ENCODE data around the gene HMG20B.

Gene HMG20B

DNA sequence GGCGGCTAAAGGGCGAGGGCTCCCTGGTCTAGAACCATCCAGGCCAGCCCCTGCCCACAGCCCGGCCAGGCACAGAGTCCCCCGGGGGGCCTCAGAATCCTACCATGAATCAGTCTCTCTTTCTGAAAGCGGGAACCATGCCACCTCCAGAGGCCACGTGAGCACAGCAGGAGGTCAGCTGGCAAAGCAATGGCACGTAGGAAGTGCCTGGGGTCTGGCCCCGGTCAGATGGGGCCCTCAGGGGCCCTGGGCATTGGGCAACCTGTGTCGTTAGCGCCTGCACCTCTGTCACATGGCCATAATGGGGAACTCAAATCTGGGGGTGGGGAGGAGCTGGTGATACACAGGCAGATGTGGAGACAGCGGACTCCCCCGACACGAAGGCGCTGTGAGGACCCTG, 24.1 kb upstream of the HMG20B start:
- Histone ChIP-seq H3K9me3 (ENCODE audit: control insufficient read depth, low read length) (no peaks in the 10 kb centered on the region), H3K4ac (ENCODE audit: low read depth in 1 of 2, low read length in 2 of 2) (no peak overlapping the region), H3K27ac (ENCODE audit: low read length, poor library complexity, severe bottlenecking) (no peak overlapping the region), H2BK15ac (ENCODE audit: low read depth, poor library complexity, severe bottlenecking) (no peak overlapping the region), H3K18ac (ENCODE audit: low read depth in 1 of 2, low read length in 2 of 2) (no peak overlapping the region), H3K4me1 (ENCODE audit: control insufficient read depth, insufficient read depth, low read depth, low read length) (peaks cover 27% of the 10 kb centered on the region), H4K91ac (ENCODE audit: low read length) (no peak overlapping the region), H3K36me3 (ENCODE audit: control insufficient read depth in 1 of 2, insufficient read depth in 2 of 2, low read depth in 1 of 2, low read length in 2 of 2) (peaks cover 27 to 77% of the 10 kb centered on the region in 2 experiments), H3K23ac (ENCODE audit: low read length in 2 of 2) (no peak overlapping the region), H3K4me2 (ENCODE audit: low read length, poor library complexity, severe bottlenecking) (no peak overlapping the region), H2BK120ac (ENCODE audit: low read depth, low read length) (no peak overlapping the region), H3K4me3 (ENCODE audit: insufficient read depth in 1 of 2, low read depth in 1 of 2, low read length in 2 of 2) (no peak overlapping the region), H2AFZ (ENCODE audit: low read depth, low read length) (no peak overlapping the region), H3K27me3 (ENCODE audit: control insufficient read depth in 1 of 2, insufficient read depth in 1 of 2, low read length in 2 of 2) (no peaks in the 10 kb centered on the region), H4K8ac (ENCODE audit: low read length) (no peak overlapping the region), H3K14ac (ENCODE audit: low read length in 2 of 2) (no peak overlapping the region), H2AK5ac (ENCODE audit: low read length, severe bottlenecking) (no peak overlapping the region), H2BK5ac (ENCODE audit: low read depth, low read length, poor library complexity, severe bottlenecking) (no peak overlapping the region), H2BK12ac (ENCODE audit: low read length in 2 of 2) (no peak overlapping the region), H3K9ac (ENCODE audit: low read length) (no peak overlapping the region), H3K79me1 (replicated peaks; ENCODE audit: low read length, poor library complexity, severe bottlenecking) (peaks cover 27% of the 10 kb centered on the region)
- no peak for DNase-seq
- WGBS, result 92% methylated on average over 14 of the region's 14 CpGs

- 95% methylated on average over 6 of the region's 10 CpGs for WGBS
- Histone ChIP-seq H3K36me3 (ENCODE audit: control insufficient read depth in 1 of 2, insufficient read depth in 2 of 2, low read depth in 1 of 2, low read length in 2 of 2) (peaks cover 27 to 65% of the 10 kb centered on the region in 2 experiments), H3K4me1 (ENCODE audit: control insufficient read depth, insufficient read depth, low read depth, low read length) (peaks cover 36% of the 10 kb centered on the region)
Observed at GRCh38 chr19:3549816-3550215, 22.9 kb upstream of the HMG20B start.

GRCh38 chr19:3550947-3551791, 21.6 kb upstream of the HMG20B start:
- Histone ChIP-seq H3K27ac (ENCODE audit: low read length, poor library complexity, severe bottlenecking) (no peak overlapping the region), H2BK12ac (ENCODE audit: low read length in 2 of 2) (no peak overlapping the region), H2BK5ac (ENCODE audit: low read depth, low read length, poor library complexity, severe bottlenecking) (no peak overlapping the region), H3K9me3 (ENCODE audit: control insufficient read depth, low read length) (no peaks in the 10 kb centered on the region), H3K4me1 (ENCODE audit: control insufficient read depth, insufficient read depth, low read depth, low read length) (peaks cover 45% of the 10 kb centered on the region), H3K36me3 (ENCODE audit: control insufficient read depth in 1 of 2, insufficient read depth in 2 of 2, low read depth in 1 of 2, low read length in 2 of 2) (peaks cover 17 to 57% of the 10 kb centered on the region in 2 experiments), H4K91ac (ENCODE audit: low read length) (no peak overlapping the region), H2AFZ (ENCODE audit: low read depth, low read length) (no peak overlapping the region), H3K79me1 (replicated peaks; ENCODE audit: low read length, poor library complexity, severe bottlenecking) (peaks cover 12% of the 10 kb centered on the region), H2BK120ac (ENCODE audit: low read depth, low read length) (no peak overlapping the region), H3K9ac (ENCODE audit: low read length) (no peak overlapping the region), H2BK15ac (ENCODE audit: low read depth, poor library complexity, severe bottlenecking) (no peak overlapping the region), H3K18ac (ENCODE audit: low read depth in 1 of 2, low read length in 2 of 2) (no peak overlapping the region), H3K4me2 (ENCODE audit: low read length, poor library complexity, severe bottlenecking) (no peak overlapping the region), H3K27me3 (ENCODE audit: control insufficient read depth in 1 of 2, insufficient read depth in 1 of 2, low read length in 2 of 2) (no peaks in the 10 kb centered on the region), H3K14ac (ENCODE audit: low read length in 2 of 2) (no peak overlapping the region), H3K23ac (ENCODE audit: low read length in 2 of 2) (no peak overlapping the region), H2AK5ac (ENCODE audit: low read length, severe bottlenecking) (peak overlapping the region; percentile 18), H3K4me3 (ENCODE audit: insufficient read depth in 1 of 2, low read depth in 1 of 2, low read length in 2 of 2) (no peak overlapping the region), H3K4ac (ENCODE audit: low read depth in 1 of 2, low read length in 2 of 2) (no peak overlapping the region), H4K8ac (ENCODE audit: low read length) (no peak overlapping the region)
- WGBS, result 94% methylated on average over 29 of the region's 34 CpGs
- DNase-seq, result no peak

More at GRCh38 chr19:3549816-3550215, 22.9 kb upstream of the HMG20B start:
- Histone ChIP-seq H3K23ac (ENCODE audit: low read length in 2 of 2) (no peak overlapping the region), H2BK15ac (ENCODE audit: low read depth, poor library complexity, severe bottlenecking) (no peak overlapping the region), H3K27me3 (ENCODE audit: control insufficient read depth in 1 of 2, insufficient read depth in 1 of 2, low read length in 2 of 2) (no peaks in the 10 kb centered on the region), H3K27ac (ENCODE audit: low read length, poor library complexity, severe bottlenecking) (no peak overlapping the region), H4K8ac (ENCODE audit: low read length) (no peak overlapping the region), H2BK120ac (ENCODE audit: low read depth, low read length) (no peak overlapping the region), H3K4ac (ENCODE audit: low read depth in 1 of 2, low read length in 2 of 2) (no peak overlapping the region), H3K79me1 (replicated peaks; ENCODE audit: low read length, poor library complexity, severe bottlenecking) (peaks cover 21% of the 10 kb centered on the region), H3K14ac (ENCODE audit: low read length in 2 of 2) (no peak overlapping the region), H2BK12ac (ENCODE audit: low read length in 2 of 2) (no peak overlapping the region), H2AFZ (ENCODE audit: low read depth, low read length) (no peak overlapping the region), H3K4me2 (ENCODE audit: low read length, poor library complexity, severe bottlenecking) (no peak overlapping the region), H3K18ac (ENCODE audit: low read depth in 1 of 2, low read length in 2 of 2) (no peak overlapping the region), H2AK5ac (ENCODE audit: low read length, severe bottlenecking) (no peak overlapping the region), H4K91ac (ENCODE audit: low read length) (no peak overlapping the region), H3K9ac (ENCODE audit: low read length) (no peak overlapping the region), H2BK5ac (ENCODE audit: low read depth, low read length, poor library complexity, severe bottlenecking) (no peak overlapping the region), H3K9me3 (ENCODE audit: control insufficient read depth, low read length) (no peaks in the 10 kb centered on the region), H3K4me3 (ENCODE audit: insufficient read depth in 1 of 2, low read depth in 1 of 2, low read length in 2 of 2) (no peak overlapping the region)
- DNase-seq, result no peak

DNA sequence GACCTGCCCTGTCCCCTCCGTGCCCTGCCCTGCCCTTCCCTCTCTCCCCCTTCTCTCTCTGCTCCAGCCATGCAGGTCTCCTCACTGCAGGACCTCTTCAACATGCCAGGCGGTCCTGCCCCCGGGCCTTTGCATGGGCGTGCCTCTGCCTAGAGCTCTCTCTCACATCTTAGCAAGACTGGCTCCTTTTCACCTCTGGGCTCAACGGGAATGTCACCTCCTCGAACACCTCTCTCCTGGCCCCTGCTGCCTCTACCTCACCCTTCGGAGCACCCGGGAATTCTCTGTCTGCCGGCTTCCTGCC, 21.0 kb upstream of the HMG20B start:
- H3K4me1 ChIP-seq (ENCODE audit: control insufficient read depth, insufficient read depth, low read depth, low read length), result peaks cover 51% of the 10 kb centered on the region
- no peak overlapping the region for H3K9ac ChIP-seq (ENCODE audit: low read length)
- H2BK15ac ChIP-seq (ENCODE audit: low read depth, poor library complexity, severe bottlenecking), result no peak overlapping the region
- no peak overlapping the region for H2BK120ac ChIP-seq (ENCODE audit: low read depth, low read length)
- H3K79me1 ChIP-seq (replicated peaks; ENCODE audit: low read length, poor library complexity, severe bottlenecking), result peaks cover 9% of the 10 kb centered on the region
- peaks cover 13 to 52% of the 10 kb centered on the region in 2 experiments for H3K36me3 ChIP-seq (ENCODE audit: control insufficient read depth in 1 of 2, insufficient read depth in 2 of 2, low read depth in 1 of 2, low read length in 2 of 2)
- H4K91ac ChIP-seq (ENCODE audit: low read length), result peak overlapping the region; percentile 74
- H2BK5ac ChIP-seq (ENCODE audit: low read depth, low read length, poor library complexity, severe bottlenecking), result no peak overlapping the region
- H3K4me3 ChIP-seq (ENCODE audit: insufficient read depth in 1 of 2, low read depth in 1 of 2, low read length in 2 of 2), result no peak overlapping the region
- H4K8ac ChIP-seq (ENCODE audit: low read length), result peak overlapping the region; percentile 61
- WGBS, result 87% methylated on average over 9 of the region's 9 CpGs
- no peak for DNase-seq
- H3K27ac ChIP-seq (ENCODE audit: low read length, poor library complexity, severe bottlenecking), result no peak overlapping the region
- no peak overlapping the region for H3K4me2 ChIP-seq (ENCODE audit: low read length, poor library complexity, severe bottlenecking)
- no peak overlapping the region for H3K14ac ChIP-seq (ENCODE audit: low read length in 2 of 2)
- no peaks in the 10 kb centered on the region for H3K9me3 ChIP-seq (ENCODE audit: control insufficient read depth, low read length)
- H2AFZ ChIP-seq (ENCODE audit: low read depth, low read length), result no peak overlapping the region
- no peaks in the 10 kb centered on the region for H3K27me3 ChIP-seq (ENCODE audit: control insufficient read depth in 1 of 2, insufficient read depth in 1 of 2, low read length in 2 of 2)
- H3K23ac ChIP-seq (ENCODE audit: low read length in 2 of 2), result no peak overlapping the region
- H3K4ac ChIP-seq (ENCODE audit: low read depth in 1 of 2, low read length in 2 of 2), result no peak overlapping the region
- peak overlapping the region; percentile 18 for H2AK5ac ChIP-seq (ENCODE audit: low read length, severe bottlenecking)
- H3K18ac ChIP-seq (ENCODE audit: low read depth in 1 of 2, low read length in 2 of 2), result no peak overlapping the region
- H2BK12ac ChIP-seq (ENCODE audit: low read length in 2 of 2), result no peak overlapping the region

Data from mesenchymal stem cell (in vitro differentiated cells and primary cell).